Activated CD8-positive, alpha-beta memory T cell treated with anti-CD3 and anti-CD28 coated beads for 36 hours (primary cell): ENCODE data around the gene ZEB2. TPM values are rescaled to one million over a fixed set of nuclear protein-coding genes. Genes with fewer than 3 reads are reported as not detected.

ENCODE experiments used
- CTCF ChIA-PET: fragments of 350-600 bp; sonication (Branson Sonifier 250); formaldehyde crosslinking; loops from one replicate; lab custom pipeline; 2021; ENCODE audit warnings: antibody characterized with exemption; lab: Charles Lee
- POLR2A ChIA-PET: fragments of 350-600 bp; sonication (Branson Sonifier 250); formaldehyde crosslinking; loops from one replicate; lab custom pipeline; 2021; ENCODE audit warnings: antibody characterized with exemption; lab: Charles Lee
- total RNA-seq, 2 experiments: library from RNA; stranded (reverse); gene quantifications; one replicate each; pipeline ENCODE4 v1.2.3, GENCODE V29; 2021

ZEB2 gene
- 10 to 100 TPM; 35.0 to 37.2 TPM for total RNA-seq

DNA sequence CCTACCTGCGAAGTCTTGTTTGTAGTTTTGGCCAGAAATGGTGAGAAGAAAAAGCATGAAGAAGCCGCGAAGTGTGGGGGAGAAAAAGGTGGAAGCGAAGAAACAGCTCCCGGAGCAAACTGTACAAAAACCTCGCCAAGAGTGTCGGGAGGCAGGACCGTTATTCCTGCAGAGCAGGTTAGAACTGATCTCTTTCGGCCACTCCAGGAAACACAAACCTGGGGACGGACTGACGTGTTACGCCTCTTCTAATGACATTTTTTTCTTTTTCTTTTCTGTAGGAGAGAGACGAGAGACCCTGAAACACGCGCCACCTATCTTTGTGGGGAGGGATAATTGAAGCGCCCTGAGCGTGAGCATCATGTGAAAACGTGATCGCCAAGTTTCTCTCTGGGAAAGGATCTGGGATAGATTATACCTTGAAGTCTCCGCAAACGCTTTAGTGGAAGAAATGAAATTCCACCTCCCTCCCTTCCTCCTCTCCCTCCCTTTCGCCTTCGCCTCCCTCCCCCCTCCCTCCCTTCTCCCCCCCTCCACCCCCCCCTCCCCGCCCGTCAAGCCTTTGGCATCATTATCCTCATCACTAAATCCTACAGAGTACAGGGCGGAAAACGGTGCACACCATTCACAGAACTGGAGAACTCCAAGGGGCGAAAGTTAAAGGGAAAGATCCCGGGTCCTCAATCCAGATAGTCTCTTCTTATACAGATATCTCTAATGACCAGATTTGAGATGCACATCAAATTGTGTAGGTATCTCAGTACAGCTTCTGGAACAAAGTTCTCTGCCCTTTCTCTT is at the start of gene ZEB2:
Gene ZEB2, minus strand, starts transcription at position 186 of the 798 bp plus-strand sequence. CDS start 2,769 bp downstream, outside the sequence.
- ChIA-PET POLR2A (no interaction called here), CTCF (interaction anchor here (1.2 to 1.4 kb wide), 2 partner anchors 10 to 12 kb away, joined by 3 read pairs; no protein-coding TSS in a partner anchor)

DNA sequence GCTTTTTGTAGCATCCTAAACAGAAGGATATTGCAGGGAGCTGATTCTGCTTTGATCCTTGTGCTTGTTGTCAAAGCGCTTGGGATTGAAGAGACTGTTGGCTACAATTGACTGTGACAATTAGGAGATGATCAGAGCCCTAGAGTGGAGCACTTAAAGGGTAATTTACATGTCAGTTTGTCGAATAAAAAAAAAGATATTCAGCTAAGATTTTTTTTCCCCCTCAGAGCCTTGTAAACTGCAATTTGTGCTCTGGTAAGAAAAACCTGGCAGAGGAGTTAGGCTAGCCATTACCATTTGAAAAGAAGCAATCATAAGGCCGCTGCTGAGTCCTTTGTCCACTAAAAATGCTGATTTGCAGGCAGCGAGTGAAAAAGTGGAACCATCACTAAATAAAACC is 47.8 kb upstream of the ZEB2 start:
- ChIA-PET CTCF (interaction anchor here (1.2 kb wide), 1 partner anchor 9 kb away, joined by 3 read pairs; no protein-coding TSS in a partner anchor), POLR2A (no interaction called here)

DNA sequence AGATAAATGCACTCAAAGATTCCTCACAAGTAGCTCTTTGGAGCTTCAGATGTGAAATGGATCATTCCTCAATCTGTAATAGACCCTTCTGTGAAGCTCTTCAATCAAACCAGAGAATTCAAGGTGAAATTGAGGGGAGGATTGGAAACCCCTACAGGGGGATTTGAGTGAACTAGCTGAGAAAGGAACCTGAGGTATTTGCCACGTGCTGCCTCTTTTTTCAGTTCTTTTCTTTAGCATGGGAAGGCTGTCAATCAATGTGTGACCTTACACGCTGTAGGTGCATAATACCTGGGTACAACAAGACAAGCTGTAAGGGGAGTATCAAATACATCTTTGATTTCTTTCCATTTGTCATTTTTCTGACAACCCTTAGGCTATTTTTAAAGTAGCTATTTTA is 46.5 kb upstream of the ZEB2 start:
- ChIA-PET POLR2A (no interaction called here), CTCF (no interaction called here)

DNA sequence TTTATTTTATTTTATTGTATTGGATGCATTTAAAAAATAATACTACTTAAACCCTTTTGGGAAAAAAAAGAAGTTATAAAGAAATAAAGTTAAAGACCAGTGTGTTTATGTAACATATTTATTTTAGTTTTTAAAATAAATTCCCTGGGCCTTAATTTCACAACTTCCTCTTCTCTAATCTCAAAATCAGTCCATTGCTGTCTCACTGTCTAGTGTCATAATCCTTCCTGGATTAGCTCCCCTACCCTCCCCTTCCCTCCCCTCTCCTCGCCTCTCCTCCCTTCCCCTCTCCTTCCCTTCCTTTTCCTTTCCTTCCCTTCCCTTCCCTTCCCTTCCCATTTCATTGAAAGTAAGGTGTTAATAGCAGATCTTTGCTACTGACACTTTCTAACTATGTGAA is 40.3 kb upstream of the ZEB2 start:
- POLR2A ChIA-PET: no interaction called here
- CTCF ChIA-PET: no interaction called here

DNA sequence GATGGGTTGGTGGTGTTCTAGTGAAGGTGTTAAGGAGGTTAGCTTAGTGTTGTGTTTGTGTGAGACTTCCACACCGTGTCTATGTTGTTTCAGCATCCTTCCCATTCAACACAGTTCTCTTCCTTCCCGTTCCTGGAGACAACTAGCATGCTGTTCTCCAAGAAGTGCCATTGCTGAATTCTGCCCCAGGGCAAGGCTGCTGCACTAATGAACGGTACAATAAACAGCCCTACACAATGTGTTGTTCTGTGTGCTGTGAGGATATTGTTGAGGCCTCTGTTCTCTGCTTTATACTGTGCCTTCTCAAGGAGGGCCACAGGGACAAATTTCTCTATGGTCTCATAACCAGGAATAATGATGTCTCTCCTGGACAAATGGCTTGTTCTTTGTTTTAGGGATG is 39.8 kb upstream of the ZEB2 start:
- ChIA-PET POLR2A (interaction anchor here (0.6 kb wide), 1 partner anchor 45 kb away, joined by 4 read pairs; no protein-coding TSS in a partner anchor), CTCF (no interaction called here)

DNA sequence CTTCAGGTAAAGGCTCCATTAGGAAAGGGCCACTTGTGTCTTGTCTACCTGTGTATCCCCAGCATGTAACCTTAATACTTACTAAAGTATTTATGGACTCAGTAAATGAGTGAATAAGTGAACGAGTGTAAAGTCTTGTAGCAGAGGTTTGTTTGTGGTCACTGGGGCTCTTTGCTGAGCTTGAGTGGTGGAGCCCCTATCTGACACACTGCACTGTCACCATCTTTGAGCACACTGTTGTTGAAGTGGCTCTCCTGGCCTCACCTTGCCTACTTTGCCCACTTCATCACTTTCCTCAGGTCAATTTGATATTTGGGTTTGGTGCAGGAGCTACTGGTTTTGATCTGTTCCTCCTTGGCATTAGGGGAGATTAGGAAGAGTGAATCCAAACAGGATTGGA is 39.3 kb upstream of the ZEB2 start:
- CTCF ChIA-PET: interaction anchor here (1.4 kb wide), 1 partner anchor 9 kb away, joined by 3 read pairs; no protein-coding TSS in a partner anchor

DNA sequence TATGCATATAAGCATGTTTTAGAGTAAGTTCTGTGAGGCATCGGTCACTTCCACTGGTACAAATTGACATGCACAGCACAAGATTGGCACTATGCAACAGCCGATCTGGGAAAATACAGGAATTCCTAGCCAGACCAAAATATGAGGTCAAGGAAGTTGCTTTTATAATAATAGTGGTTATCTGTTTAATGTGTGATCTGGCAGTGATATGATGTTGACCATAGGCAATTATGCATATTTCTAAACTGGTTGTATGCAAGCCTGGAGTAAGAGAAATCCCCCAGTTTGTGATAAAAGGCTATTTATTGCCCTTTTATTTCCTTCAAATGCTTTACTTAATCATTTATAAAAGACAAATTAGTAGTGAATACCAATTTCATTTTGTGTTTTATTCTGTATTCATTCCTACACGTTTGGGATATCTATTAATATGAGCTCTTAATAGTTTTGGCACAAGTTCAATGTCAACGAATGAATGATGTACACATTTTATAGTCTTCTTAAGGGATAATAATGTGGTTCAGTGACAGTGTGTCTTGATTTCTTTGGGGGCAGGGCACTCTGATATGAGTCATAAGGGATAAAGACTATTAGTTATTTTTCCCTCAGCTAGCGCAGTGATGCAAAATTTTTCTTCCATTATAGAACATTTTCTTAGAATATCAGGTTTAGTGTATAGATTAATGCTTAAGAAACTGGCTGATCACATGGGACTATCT is 34.7 kb upstream of the ZEB2 start:
- ChIA-PET CTCF (no interaction called here), POLR2A (no interaction called here)

More for the DNA sequence above, 39.3 kb upstream of the ZEB2 start:
- POLR2A ChIA-PET: interaction anchor here (0.6 kb wide), 1 partner anchor 44 kb away, joined by 4 read pairs; no protein-coding TSS in a partner anchor

DNA sequence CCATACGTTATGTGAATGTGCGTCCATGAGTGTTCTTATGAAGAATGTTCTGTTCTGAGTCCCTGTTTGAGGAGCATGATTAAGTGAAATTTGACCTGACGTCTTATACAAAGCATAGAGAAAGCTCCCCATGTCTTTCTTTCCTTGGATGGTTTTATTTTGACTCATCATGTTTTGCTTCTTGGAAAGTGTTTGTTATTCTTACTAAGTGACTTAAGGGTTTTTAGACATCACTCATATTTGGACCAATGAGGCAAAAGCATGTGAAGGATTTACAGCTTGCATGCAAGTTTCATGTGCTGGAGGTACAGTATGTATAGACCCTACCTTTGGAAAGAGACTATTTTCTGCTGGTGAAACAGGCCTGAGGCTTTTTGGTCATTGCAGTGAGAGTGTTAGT is 33.5 kb upstream of the ZEB2 start:
- ChIA-PET CTCF (no interaction called here), POLR2A (no interaction called here)

DNA sequence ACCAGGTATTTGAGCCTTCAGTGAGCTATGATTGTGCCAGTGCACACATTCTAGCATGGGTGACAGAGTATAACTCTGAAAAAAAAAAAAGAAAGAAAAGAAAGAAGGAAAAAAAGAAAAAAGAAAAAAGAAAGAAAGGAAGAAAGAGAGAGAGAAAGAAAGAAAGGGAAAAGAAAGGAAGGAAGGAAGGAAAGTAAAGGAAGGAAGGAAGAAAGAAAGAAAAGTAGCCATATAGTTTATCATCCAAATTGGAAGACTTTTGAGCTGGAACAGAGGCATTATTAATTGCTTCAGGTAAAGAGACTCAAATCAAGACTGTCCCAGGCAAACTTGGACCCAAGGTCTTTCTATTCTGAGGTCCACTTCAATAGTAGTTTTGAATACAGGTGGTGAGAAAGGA is 32.9 kb upstream of the ZEB2 start:
- CTCF ChIA-PET: no interaction called here
- POLR2A ChIA-PET: no interaction called here

DNA sequence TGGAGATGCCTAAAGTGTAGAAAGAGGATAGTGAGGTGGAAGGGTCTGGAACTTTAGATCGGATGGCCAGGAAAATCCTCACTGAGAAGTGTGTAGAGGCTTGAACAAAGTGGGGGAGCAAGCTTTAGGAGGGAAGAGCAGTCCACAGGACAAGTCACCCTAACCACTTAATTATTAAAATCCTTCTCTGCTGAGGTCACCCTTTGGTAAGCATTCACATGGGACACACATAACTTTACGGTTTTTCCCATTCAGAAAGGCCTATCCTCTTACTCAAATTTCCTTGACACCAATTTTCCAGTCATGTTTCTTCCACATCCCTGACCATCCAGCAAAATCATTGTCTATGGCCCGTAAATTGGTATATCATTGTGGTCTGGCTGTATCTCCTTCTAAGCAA is 31.0 kb upstream of the ZEB2 start:
- ChIA-PET CTCF (no interaction called here), POLR2A (no interaction called here)

DNA sequence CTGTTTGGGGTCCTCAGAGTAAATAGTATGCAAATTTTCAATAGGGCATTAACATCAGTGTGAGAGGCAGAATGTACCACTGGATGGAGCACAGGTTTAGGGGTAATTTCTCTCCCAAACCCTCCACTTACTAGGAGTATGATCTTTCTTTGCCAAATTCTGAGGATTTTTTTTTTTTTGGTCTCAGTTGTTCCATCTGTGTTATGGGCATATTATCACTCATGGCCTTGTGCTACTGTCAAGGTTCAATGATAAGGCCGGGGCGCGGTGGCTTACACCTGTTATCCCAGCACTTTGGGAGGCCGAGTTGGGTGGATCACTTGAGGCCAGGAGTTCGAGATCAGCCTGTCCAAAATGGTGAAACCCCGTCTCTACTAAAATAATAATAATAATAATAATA is 30.2 kb upstream of the ZEB2 start:
- POLR2A ChIA-PET: no interaction called here
- CTCF ChIA-PET: no interaction called here

DNA sequence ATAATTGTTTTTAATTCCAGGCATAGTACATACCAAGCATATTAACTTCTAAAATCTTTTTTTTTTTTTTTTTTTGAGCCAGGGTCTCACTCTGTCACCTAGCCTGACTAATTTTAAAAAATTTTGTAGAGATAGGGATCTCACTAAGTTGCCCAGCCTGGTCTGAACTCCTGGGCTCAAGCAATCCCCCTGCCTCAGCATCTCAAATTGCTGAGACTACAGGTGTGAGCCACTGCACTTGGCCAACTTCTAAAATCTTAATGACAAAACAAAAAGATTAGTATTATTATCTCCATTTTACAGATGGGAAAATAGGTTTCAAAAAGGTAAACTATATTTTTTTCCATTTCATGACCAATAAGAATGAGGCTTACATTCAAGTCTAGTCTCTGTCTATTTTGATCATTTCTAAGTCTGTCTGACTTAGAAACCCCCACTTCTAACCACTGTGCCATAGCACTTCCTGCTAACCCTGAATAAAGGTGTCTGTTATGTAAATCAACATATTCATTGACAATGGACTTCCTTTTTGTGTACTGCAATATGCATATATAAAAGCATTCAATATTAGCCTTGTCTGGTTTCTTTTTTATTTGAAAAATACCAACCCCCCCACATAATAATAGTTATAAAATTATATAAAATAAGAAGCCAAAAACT is 28.7 kb upstream of the ZEB2 start:
- POLR2A ChIA-PET: no interaction called here
- CTCF ChIA-PET: no interaction called here

DNA sequence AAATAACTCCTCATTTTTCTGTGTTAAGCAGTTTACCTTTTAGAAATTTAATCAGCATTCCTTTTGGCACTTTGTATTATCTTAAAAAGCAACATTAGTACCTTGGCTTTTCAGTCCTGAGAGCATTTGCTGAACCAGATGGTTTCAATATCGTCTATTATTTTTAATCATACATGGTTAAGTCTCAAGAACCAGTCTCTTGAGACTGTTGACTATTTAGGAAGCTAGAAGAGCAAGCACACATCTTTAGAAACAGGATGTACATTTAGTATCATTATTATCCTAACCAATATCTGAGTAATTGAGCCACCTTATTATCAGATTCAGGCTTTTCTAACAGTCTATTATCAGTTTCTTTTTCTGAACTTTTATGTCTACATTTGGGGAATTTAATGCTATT is 28.2 kb upstream of the ZEB2 start:
- ChIA-PET CTCF (interaction anchor here (0.6 kb wide), 1 partner anchor 303 kb away, joined by 5 read pairs; no protein-coding TSS in a partner anchor), POLR2A (no interaction called here)

DNA sequence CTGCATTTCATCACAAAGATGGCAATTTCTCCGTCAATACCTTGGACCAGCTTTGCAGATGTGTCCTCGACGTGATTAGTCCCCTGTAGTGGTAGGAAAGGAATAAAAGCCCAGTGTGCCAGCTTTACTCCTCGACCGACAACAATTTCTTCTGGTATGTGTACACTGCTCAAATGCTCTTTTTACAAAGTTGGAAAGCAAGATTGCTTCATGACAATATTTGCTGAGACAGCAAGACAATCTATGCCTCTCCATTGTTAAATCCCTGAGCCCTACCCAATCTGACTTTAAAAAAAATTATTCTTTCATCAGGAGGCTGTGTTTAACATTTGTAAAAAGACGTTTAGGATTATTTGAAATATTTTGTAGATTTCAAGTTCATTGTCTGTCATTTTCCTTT is 27.6 kb upstream of the ZEB2 start:
- ChIA-PET POLR2A (no interaction called here), CTCF (interaction anchor here (0.6 kb wide), 1 partner anchor 303 kb away, joined by 5 read pairs; no protein-coding TSS in a partner anchor)

DNA sequence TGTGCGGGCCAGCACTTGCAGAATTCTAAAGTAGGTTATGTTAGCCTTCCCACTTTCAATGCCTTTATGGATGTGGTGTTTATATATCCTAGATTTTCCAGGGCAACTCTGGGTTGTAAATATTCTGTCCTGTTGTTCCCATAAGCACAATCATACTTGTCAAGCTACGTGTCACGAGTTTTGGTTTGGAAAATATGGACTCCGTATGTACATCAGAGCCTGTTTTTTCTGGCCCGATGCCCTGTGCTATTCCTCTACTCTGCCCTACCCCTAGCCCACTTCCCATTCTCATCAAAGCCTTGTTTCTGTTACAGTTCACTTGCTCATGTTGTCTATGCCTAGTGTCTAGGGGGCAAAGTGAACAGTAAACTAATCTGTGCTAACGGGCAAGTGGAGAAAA is 27.0 kb upstream of the ZEB2 start:
- POLR2A ChIA-PET: no interaction called here
- CTCF ChIA-PET: no interaction called here

DNA sequence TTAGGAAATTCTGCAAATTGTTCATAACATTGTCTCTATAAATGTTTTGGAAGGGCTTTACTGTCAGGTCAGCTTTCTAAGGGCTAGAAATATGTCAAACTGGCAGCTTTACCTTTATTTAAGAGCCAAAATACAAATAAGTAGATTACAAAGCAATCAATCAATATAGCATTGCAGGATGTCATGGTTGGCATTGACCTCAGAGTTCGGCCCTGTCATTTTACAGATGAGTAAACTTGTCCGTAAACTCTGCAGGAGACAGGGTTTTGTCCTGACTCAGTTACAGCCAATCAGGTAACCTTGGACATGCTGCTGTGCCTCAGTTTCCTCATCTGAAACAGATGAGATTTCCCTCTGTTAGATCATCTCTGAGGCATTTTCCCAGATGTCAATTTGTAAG is 25.9 kb upstream of the ZEB2 start:
- CTCF ChIA-PET: no interaction called here

DNA sequence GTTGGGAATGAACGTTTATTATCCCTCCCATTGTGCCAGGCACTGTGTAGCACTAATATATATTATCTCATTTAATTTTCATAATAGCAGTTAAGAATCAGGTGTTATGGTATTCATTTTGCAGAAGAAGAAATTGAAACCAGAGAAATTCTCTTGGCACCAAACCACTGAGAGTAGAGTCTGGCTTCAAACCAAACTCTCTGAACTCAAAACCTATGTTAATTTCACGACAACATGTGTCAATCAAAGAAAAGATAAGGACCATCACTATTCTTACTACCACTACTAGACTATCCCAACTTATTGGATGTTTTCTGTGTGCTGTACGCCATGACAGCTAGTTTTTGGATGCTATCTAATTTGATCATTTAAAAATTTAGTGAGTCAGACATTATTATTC is 24.1 kb upstream of the ZEB2 start:
- ChIA-PET POLR2A (no interaction called here), CTCF (no interaction called here)

More for the DNA sequence above, 25.9 kb upstream of the ZEB2 start:
- POLR2A ChIA-PET: no interaction called here

DNA sequence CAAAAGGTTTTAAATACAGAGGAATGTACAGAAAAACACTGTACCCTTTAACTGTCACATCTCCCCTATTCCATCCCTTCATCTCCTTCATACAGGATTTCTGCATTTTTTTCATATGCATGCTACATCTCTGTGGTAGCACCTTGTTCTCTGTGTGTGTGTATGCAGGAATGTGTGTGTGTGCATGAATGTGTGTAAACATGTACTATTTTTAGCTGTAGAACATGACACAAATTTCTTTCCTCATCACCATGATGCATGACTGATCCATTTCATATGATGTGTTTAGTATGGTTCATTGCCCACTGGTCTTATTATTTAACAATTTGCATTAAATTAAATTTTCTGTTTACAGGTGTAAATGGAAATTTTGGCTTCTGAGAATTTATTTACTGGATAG is 21.5 kb upstream of the ZEB2 start:
- POLR2A ChIA-PET: no interaction called here
- CTCF ChIA-PET: no interaction called here

DNA sequence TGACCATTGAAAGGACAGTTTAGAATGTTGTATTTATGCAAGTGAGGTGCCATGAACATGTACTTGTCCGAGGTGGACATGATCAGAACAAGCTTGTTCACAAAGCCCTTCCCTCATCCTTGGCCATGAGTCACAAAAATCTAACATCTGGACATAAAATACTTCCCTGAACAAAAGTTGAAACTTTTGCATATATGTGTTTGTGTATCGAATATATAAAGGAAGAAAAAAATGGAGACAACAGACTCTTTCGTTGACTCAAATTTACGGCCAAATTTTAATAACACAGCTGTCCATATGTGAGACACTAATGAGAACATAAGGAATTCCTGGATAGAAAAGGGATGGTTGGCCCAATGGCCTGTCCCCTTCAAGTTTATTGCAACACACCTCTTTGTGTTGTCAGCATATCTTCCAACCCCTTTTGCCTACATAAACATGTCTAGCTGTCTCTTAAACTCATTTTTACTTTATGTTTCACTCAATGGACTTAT is 19.4 kb upstream of the ZEB2 start:
- CTCF ChIA-PET: no interaction called here

DNA sequence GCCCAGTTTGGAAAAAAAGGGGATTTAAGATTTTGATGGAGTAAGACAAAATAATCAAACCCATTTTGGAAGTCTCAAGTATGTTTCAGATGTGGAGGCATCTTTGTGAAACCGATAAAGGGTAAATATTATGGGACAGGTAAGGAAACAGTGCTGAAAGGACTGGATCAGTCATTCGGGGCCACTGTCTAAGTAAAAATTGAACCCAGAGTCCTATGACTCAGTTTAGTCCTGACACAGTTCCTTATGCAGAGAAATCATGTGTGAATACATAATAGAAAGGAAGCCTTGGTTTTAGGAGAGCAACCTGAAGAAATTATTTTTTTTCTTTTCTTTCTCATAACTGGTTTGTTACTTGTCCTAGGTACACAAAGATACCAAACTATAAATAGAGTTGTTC is 15.4 kb upstream of the ZEB2 start:
- ChIA-PET POLR2A (no interaction called here), CTCF (no interaction called here)

More for the DNA sequence above, 19.4 kb upstream of the ZEB2 start:
- POLR2A ChIA-PET: no interaction called here
